Measurements from ENCODE around the gene PSG5.
"Not testable (repeated sequence)": the region's sequence is repeated elsewhere in the genome, so short reads cannot be mapped to it uniquely, and the experiment has no call there.

GRCh38 chr19:43179569-43180147 is 6.7 kb downstream of the PSG5 start:
- not testable (repeated sequence) for TF ChIP-seq CTCF (IDR thresholded peaks at IDR 0.05; ENCODE audit: low read depth, low read length, poor library complexity, severe bottlenecking); EZH2phosphoT487 (IDR thresholded peaks at IDR 0.05; ENCODE audit: borderline replicate concordance, low read length)

All from DOHH2 (cell line).